ENCODE data around the gene LYRM4. TPM values are rescaled to one million over a fixed set of nuclear protein-coding genes. Genes with fewer than 3 reads are reported as not detected.

LYRM4 gene
- total RNA-seq, 4 donors from 2014 or later: 6.3 to 13.7 (median 7.8) TPM

GRCh38 chr6:5208057-5208456, 52.7 kb downstream of the LYRM4 start:
- peaks cover 0 to 11% (median 0%) of the 10 kb centered on the region in 4 donors for H3K4me1 ChIP-seq
- DNase-seq: peak in 1 of 3 donors; percentile 54
- no peak overlapping the region for H3K27ac ChIP-seq
- no peaks in the 10 kb centered on the region for H3K36me3 ChIP-seq
- TF ChIP-seq CTCF (IDR thresholded peaks at IDR 0.05): no peak
- no peak for TF ChIP-seq POLR2A (IDR thresholded peaks at IDR 0.05)
- H3K9me3 ChIP-seq: no peaks in the 10 kb centered on the region
- no peaks in the 10 kb centered on the region for H3K27me3 ChIP-seq
- no peak overlapping the region for H3K4me3 ChIP-seq

GRCh38 chr6:5206920-5207561, 53.7 kb downstream of the LYRM4 start:
- TF ChIP-seq POLR2A (IDR thresholded peaks at IDR 0.05) (no peak), CTCF (IDR thresholded peaks at IDR 0.05) (no peak)
- no peak overlapping the region for H3K4me3 ChIP-seq

GRCh38 chr6:5205877-5206850, 54.6 kb downstream of the LYRM4 start:
- no peaks in the 10 kb centered on the region for H3K36me3 ChIP-seq
- H3K4me3 ChIP-seq: no peak overlapping the region
- peak overlapping the region in 2 of 4 donors; percentile 38 to 44 for H3K27ac ChIP-seq
- H3K4me1 ChIP-seq: peaks cover 0 to 11% (median 0%) of the 10 kb centered on the region in 4 donors
- H3K9me3 ChIP-seq: no peaks in the 10 kb centered on the region
- TF ChIP-seq POLR2A (IDR thresholded peaks at IDR 0.05): no peak
- H3K27me3 ChIP-seq: no peaks in the 10 kb centered on the region
- no peak for DNase-seq

More at GRCh38 chr6:5206920-5207561, 53.7 kb downstream of the LYRM4 start:
- Histone ChIP-seq H3K4me1 (peaks cover 0 to 11% (median 0%) of the 10 kb centered on the region in 4 donors), H3K27me3 (no peaks in the 10 kb centered on the region), H3K36me3 (no peaks in the 10 kb centered on the region), H3K9me3 (no peaks in the 10 kb centered on the region), H3K27ac (no peak overlapping the region)
- no peak for DNase-seq

DNA sequence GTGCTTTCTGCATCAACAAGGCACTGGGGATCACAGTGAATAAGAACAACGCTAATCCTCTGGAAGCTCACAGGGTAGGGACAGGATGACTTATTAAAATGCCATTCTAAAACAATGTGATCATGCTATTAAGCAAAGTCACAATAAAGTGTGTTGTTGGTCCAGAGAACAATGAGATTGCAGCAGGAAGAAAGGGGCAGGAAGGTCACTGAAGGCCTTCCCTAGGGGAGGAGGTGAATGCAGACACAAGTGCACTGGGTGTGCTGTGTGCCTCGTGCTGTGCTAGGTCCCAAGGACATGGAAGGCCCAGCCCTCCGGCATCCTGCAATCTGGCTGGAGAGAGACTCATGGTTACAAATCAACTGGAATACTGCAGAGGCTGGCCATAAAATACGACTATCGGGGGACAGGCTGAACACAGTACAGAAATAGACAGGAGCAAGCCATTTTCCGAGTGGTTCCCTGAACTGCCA, 55.7 kb downstream of the LYRM4 start:
- no peaks in the 10 kb centered on the region for H3K27me3 ChIP-seq
- H3K36me3 ChIP-seq: no peaks in the 10 kb centered on the region
- no peaks in the 10 kb centered on the region for H3K9me3 ChIP-seq
- peaks cover 0 to 11% (median 0%) of the 10 kb centered on the region in 4 donors for H3K4me1 ChIP-seq
- no peak for DNase-seq
- no peak for TF ChIP-seq POLR2A (IDR thresholded peaks at IDR 0.05)
- no peak overlapping the region for H3K27ac ChIP-seq
- no peak overlapping the region for H3K4me3 ChIP-seq

DNA sequence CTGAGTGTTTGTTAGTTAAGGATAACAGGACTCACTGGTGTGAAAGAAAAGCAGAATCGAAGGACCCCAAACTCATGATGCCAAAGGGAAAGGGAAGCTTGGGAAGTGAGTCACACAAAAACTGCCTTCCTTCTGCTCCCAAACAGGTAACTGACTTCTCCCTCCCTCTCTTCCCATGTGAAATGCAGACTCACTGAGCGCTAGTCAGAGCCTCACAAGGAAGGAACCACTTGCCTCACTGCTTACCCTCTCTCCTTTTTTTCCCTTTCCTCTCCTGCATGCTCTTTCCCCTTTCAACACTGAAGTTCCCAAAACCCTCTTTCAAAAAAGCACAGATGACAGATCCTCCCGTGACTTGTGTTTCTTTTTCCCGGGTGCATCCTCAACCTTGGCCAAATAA, 56.4 kb downstream of the LYRM4 start:
- Histone ChIP-seq H3K4me3 (no peak overlapping the region), H3K27me3 (no peaks in the 10 kb centered on the region), H3K36me3 (no peaks in the 10 kb centered on the region), H3K4me1 (peaks cover 0 to 11% (median 0%) of the 10 kb centered on the region in 4 donors), H3K9me3 (no peaks in the 10 kb centered on the region), H3K27ac (no peak overlapping the region)
- DNase-seq: no peak
- TF ChIP-seq CTCF (IDR thresholded peaks at IDR 0.05) (no peak), POLR2A (IDR thresholded peaks at IDR 0.05) (no peak)

DNA sequence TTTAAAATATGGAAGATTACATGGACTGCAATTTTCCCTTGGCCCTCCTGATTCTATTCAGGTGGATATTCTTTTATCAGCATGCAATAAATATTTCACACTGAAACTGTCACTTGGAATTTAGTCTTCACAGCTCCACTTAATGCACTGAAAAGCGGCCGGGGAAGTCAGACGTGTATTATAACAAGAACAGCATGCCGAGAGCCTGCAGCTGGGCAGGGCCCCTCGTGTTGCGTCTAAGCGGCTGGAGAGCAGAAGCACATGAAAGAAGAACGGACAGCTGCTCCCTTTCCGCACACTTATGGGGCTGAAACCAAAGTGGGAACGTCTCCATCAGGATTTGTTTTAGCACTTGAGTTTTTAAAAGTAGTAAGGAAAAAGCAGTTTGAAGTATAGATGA, 57.2 kb downstream of the LYRM4 start:
- Histone ChIP-seq H3K27ac (no peak overlapping the region), H3K4me3 (no peak overlapping the region)

More for the DNA sequence above, 57.2 kb downstream of the LYRM4 start:
- peaks cover 0 to 11% (median 0%) of the 10 kb centered on the region in 4 donors for H3K4me1 ChIP-seq
- no peak for DNase-seq
- TF ChIP-seq CTCF (IDR thresholded peaks at IDR 0.05): no peak
- TF ChIP-seq POLR2A (IDR thresholded peaks at IDR 0.05): no peak
- no peaks in the 10 kb centered on the region for H3K27me3 ChIP-seq
- H3K9me3 ChIP-seq: no peaks in the 10 kb centered on the region
- H3K36me3 ChIP-seq: no peaks in the 10 kb centered on the region
